ENCODE measurements around the gene FOSL1.

FOSL1 gene

DNA sequence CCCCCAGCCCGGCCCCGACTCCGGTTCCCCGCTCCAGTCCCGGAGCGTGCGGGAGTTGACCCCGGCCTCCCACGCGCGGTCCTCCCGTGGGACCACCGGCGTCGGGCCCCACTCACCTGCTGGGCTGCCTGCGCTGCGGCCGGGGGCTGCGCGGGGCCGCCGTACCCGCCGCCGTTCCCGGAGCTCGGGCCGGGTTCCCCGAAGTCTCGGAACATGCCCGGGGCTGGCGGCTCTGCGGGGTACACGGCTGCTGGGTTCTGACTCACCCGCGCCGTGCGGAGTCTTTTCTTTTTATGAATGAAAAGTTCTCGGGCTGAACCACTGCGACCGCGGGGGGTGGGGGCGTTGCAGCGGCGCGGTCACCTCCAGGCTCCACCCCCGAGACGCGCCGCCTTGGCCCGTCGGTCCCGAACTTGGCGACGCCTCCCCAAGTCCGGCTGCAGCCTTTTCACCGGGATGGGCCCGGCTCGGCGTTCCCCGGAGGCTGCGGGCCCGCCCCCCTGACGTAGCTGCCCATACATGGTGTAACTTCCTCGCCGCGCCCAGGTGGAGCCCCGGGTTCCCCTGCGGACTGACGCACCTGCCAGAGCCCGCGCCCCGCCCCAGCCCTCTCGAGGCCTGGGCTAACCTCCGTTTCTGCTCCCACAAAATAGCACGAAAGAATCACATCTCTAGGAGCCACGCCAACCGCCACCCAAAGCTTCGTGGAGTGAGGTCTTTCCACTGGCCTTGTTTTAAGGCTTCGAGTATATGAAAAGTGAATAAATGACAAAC is at the start of gene FOSL1:
TSS of gene FOSL1 (minus strand) at position 264 of the 774 bp plus-strand sequence. CDS start at position 215, 49 bp downstream.
- peak; percentile 87 for DNase-seq

DNA sequence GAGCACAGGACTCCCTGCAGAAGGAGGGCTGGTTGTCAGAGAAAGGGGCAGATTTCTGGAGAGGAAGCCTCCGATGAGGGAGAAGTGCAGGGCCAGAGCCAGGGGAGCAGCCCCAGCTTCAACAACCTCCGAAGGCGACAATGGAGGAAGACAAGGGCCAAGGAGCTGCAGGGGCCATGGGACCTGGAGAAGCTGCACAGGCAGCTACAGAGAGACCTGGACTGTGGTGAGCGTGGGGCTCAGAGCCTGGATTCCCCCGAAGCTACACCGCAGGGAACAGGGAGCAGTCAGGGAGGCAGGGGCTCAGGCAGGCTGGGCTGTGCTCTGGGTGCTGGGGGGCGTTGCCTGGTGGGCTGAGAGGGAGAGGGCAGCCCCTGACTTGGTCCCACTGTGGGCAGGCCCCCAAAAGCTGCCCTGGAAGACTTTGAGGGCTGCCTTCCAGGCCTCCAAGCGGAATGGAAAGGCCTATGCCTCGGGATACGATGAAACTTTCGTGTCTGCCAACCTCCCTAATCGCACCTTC is 47.5 kb upstream of the FOSL1 start:
- DNase-seq = no peak

DNA sequence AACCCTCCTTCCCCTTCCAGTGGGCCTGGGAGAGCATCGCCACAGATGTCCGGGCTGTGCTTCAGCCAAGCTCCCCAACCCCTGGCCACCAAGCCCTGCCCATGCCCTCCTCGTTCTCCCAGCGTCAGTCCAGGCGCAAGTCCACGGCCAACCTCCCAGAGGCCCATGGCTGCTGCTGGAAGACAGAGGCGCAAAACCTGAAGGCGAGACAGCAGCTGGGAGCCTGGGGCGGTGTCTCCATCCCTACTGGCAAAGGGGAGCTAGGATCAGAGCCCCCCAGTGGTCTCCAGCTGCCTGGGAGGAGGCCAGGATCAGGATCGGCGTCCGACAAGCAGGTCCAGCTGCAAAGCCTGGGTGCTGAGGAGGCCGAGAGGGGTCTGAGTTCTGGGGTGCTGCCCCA is 46.9 kb upstream of the FOSL1 start:
- DNase-seq = no peak

DNA sequence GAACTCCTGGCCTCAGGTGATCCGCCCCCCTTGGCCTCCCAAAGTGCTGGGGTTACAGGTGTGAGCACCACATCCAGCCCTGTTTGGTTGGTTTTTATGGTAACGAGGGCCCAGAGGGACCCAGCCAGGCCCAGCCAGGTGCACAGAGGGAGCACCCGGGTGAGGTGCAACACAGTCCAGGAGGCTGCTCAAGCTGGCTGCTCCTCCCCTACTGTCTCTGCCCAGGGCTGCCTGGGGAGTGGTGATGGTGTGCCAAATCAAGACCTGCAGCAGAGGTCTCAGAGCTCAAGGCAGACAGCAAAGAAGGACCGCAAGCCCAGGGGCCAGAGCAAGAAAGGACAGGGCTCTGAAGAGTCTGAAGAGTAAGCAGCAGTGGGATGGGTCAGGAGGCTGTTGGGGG is 46.5 kb upstream of the FOSL1 start:
- DNase-seq = no peak

DNA sequence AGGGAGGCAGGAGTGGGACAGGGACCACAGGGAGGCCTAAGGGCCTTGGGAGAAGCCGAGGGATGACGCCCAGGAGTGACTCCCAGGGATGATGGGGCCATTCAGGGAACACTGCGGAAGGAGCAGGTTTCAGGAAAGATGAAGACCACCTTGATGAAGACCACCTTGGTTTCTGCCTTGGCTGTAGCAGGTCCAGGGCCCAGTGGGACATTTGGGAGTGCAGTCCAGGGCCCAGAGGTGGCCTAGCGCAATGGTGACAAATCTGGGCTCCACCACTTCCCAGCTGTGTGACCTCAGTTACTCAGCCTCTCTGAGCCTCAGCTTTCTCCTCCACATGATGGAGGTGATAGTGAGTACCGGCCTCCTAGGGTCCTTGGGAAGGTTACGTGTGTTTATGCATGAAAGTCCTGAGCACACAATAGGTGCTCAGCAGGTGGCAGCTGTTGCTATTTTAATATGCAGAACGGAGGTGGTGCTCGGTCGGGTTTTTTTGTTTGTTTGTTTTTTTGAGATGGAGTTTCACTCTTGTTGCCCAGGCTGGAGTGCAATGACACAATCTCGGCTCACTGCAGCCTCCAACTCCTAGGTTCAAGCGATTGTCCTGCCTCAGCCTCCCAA is 45.9 kb upstream of the FOSL1 start:
- no peak for DNase-seq

DNA sequence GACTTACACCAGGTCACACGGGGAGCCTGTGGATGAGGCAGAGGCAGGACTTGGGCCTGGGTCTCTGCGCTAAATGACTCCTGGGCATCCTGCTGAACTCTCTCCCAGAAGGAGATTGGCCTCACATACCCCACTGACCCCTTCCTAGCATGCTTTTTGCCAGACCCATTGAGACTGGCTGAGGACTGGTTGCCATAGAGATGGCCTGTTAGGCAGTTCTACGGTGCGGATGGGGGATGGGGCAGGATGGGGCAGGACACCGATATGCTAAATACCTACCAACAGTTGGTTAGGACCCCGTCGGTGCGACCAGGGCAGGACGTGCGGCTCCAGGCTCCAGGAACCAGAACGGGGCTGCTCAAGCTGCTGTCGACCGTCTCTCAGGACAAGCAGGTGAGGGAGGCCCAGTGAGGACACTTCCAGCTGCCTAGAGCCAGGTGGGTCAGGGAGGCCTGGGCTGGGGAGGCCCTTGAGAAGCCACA is 45.3 kb upstream of the FOSL1 start, which contains the start of gene TSGA10IP:
TSS of gene TSGA10IP (plus strand) at position 51 of the 482 bp plus-strand sequence. CDS start at position 247, 196 bp downstream.
- DNase-seq = no peak

DNA sequence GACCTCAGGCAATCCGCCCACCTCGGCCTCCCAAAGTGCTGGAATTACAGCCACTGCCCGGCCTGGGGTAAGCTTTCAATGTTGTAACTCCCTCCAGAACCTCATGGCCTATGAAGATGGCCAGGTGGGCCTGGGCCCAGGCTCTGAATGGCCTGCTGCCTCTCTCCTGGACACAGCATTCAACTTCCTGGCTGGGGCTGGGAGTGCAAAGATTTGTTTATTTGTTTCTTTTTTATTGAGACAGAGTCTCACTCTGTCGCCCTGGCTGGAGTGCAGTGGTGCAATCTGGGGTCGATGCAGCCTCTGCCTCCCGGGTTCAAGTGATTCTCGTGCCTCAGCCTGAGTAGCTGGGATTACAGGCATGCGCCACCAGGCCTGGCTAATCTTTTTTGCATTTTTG is 44.6 kb upstream of the FOSL1 start:
- DNase-seq = no peak

DNA sequence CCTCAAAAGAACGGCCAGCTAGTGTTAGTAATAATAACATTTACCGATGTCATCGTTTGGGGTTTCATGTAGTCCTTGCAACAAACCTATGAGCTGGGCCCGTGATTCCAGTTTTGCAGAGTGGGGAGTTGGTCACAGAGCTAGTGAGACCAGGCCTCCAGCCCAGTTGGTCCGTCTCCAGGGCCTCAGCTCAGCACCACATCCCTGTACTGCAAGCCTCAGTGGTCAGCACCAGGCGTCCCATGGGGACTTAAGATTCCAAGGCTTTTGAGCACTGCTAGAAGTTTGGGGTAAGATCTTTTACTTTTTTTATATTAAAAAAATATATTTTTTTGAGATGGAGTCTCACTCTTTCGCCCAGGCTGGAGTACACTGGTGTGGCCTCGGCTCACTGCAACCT is 44.0 kb upstream of the FOSL1 start:
- DNase-seq = no peak

DNA sequence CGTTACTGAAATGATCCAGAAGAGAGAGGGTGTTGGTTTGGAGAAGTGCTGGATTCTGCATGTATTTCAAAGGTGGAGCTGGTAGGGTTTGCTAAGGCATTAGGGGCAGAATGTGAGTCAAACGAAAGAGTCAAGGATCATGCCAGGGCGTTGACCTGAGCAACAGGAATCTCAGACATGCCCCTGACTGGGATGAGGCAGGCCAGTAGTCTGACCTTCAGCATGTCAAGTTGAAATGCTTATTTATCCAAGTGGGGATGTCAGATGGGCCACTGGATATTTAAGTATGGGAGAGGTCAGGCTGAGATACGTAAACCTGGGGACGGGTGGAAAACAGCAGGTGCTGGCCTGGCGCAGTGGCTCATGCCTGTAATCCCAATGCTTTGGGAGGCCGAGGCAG is 42.3 kb upstream of the FOSL1 start:
- DNase-seq = no peak

DNA sequence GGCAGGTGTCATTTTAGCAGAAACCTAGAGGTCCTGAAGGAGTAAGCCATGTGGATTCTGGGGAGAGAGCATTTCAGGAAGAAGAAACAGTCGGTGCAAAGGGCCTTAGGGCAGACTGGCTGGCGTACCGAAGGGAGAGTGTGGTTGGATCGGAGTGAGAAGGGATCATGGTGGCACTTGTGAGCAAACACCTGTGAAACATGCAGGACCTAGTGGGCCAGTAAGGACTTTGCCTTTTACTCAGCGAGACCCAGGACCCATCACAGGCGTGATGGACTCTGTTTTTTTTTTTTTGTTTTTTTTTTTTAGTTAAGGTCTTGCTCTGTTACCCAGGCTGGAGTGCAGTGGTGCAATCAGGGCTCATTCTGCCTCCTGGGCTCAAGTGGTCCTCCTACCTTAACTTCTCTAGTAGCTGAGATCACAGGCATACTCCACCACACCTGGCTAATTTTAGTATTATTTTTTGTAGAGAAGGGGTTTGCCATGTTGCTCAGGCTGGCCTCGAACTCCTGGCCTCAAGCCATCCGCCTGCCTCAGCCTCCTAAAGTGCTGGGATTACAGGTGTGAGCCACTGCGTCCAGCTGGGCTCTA is 41.6 kb upstream of the FOSL1 start:
- DNase-seq = no peak

DNA sequence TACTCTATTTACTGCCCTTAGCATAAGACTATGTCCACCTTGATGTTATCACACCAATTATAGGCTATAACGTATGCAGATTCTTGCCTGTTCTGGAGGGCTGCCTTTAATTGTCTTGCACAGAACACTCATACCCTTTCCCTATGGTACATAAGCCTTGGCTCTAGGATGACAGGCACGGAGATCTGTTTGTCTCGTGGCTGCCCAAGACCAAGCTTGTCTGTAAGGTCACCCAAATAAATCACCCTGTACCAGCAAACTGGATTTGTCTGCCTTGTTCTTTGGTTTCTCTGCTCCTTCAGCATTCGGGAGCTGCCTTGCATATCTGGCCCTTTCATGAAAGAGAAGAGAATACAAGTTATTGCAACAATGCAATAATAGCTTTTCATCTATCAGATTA is 37.6 kb upstream of the FOSL1 start:
- DNase-seq = no peak

DNA sequence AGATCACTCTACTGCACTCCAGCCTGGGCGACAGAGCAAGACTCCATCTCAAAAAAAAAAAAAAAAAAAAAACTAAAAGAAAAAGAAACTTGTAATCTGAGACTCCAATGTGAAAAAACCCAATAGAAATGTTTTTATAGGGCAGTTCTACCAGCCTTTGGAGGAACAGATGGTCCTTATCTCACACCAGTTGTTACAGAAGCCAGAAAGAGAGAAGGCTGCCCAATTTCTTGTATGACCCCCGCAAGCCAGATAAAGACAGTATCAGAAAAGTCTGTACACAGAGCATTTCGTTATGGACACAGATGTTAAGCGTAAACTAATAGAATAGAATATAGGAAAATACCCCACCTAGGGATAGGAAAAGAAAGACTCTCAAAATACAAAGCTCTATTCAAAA is 33.8 kb upstream of the FOSL1 start:
- DNase-seq = no peak

DNA sequence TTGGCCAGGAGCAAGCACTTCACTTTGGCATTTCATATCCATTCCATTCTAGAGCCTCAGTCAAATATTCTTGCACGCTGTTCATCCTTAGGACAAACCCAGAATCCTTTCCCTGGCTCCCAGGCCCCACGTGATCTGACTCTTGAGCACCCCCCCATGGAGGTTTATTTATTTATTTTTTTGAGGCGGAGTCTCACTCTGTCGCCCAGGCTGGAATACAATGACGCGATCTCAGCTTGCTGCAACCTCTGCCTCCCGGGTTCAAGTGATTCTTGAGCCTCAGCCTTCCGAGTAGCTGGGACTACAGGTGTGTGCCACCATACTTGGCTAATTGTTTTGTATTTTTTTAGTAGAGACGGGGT is 32.4 kb upstream of the FOSL1 start:
- DNase-seq = no peak

DNA sequence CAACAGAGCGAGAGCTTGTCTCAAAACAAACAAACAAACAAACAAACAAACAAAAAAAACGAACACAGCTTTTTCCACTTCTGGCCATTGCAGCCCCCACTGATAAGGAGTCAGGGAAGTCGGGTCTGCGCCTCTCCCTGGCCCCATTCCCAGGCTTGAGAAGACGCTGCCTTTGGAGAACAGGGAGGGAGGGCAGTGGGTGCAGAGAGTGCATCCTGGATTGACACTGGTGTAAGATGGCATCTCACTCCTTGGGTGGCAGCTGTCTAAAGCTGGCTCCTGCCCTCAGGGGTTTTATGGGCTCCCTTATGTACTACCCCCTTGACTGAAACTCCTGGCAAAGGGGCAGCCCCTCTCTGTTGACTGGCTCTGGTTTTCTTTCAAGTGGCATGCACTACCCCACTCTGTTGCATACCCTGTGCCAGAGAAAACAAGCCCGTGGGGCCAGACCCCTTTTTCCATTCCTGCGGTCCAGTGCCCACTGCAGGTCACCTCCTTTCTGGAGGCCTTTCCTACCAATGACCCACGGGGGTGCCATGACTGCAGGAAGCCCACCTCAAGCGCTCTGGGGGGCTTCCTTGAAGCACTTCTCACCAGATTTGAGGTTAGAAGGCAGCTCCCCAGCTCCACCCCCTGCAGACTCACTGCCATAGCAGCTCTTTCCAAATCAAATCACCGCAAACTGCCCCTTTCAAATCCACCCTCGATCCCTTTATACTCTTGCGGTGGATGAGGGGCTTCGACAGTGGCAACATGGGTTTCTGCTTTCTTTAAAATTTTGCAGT is 31.8 kb upstream of the FOSL1 start:
- DNase-seq = no peak

DNA sequence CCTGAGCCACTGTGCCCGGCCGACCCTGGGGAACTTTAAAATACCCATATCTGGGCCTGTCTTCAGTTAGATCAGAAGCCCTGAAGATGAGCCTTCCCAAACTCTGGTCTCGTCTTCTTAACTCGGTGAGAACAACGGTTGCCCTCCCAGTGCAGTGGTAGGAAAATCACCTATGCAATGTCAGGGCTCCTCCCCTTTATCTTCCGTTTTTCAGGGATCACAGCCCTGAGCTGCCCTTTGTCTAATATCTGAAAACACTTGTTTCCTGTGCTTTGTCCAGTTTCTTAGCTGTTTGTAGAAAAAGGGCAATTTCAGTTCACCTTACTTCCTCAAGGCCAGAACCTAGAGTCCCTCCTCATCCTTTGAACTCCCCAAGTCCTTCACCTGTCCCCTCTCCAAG is 28.5 kb upstream of the FOSL1 start:
- no peak for DNase-seq

DNA sequence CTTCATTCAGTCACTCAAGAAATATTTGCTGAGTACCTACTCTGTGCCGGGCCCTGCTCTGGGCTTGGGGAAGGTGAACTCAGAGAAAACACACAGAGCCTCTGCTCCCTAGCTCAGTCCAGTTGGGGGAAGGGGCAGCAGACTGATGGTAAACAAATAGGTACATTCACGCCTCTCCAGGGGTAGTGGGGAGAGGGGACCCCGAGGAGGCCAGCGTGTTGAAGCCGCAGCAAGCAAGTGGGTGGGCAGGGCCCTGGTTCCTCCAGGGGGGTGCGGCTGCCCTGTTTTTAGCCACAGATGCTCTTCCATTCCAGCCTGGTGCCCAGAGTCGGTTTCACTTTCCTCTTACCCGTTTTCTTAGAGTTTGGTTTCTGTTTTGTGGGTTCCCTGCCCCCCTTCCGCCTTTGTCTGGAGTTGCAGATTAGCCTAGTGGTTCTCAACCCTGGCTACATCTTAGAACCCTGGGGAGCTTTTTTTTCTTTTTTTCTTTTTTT is 27.8 kb upstream of the FOSL1 start:
- no peak for DNase-seq

DNA sequence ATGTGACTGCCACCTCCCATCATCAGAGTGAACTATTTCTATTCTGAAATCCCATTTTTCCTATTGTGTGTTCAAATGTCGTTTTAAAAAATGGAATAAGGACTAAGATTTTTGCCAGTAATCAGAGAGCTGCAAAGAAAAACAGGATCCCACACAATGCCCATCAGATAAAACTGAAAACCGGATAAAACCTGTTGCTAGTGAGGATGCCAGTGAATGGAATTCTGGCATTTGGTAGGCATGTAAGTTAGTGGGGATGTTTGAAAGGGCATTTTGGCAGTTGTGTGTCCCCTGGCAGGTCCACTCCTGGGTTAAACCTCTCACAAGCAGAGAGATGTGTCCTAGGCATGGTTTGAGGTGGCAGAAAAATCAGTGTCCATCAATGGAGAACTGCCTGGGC is 25.2 kb upstream of the FOSL1 start:
- no peak for DNase-seq

DNA sequence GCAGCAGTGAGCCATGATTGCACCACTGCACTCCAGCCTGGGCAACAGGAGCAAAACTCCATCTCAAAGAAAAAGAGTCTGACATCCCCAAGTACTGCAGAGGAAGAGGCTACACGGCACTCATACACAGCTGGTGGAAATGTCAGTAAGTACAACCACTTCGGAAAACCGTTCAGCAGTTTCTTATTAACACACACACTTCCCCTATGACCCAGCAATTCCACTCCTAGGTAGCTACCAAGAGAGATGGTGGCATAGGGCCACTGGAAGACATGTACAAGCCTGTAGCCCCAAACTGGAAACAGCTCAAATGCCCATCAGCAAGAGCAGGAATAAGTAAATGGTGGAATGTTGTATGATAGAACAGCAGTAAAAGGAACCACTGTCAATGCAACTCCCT is 22.4 kb upstream of the FOSL1 start:
- no peak for DNase-seq

DNA sequence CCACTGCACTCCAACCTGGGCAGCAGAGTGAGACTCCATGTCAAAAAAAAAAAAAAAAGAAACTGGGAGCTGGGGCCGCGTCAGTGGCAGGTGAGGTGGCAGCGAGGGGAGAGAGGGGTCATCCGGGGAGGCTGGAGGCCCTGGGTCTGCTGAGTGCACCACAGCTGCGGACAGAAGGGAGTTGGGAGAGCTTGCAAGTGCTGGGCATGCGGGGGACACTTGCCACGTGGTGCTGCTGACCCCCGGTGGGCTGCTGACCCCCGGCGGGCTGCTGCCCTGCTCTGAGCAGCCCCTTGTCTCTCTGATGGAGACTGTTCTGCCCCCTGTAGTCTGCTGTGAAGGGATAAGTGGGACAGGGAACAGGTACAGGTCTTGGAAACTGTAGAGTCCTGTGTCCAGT is 21.7 kb upstream of the FOSL1 start:
- no peak for DNase-seq

DNA sequence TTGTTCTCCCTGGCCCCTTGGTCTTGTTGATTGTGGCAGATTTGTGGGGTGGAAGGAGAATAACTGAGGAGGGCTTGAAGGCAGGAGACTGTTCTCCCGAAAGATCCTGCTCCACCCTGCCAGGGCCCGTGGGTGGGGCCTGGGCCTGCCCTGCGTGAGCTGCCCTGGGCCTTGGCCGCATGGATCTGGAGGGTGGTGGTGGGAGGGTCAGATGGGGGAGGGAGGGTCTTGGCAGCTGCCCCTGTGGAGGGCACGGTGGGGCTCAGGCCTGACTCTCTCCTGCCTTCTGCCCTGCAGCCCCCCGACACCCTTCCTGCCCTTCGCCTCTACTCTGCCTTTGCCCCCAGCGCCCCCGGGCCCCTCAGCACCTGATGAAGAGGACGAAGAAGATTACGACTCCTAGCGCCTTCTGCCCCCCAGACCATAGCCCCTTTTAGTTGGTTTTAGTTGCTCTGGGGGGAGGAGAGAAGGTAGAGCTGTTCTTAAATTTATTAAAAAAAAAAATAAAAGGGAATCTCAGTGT is 20.9 kb upstream of the FOSL1 start:
- DNase-seq = no peak

DNA sequence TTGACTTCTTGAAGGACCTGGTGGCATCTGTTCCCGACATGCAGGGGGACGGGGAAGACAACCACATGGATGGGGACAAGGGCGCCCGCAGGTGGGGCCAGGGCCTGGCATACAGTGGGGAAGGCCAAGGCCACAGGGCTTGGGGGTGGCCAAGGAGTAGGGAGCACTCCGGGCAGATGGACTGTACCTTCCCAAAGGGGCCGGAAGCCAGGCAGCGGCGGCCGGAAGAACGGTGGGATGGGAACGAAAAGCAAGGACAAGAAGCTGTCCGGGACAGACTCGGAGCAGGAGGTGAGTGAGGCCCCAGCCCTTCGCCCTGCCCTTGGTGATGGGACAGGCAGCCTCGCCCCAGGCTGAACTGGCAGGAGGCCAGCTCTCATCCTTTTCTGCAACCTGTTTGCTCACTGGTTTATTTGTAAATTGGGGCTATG is 20.2 kb upstream of the FOSL1 start:
- DNase-seq = no peak

DNA sequence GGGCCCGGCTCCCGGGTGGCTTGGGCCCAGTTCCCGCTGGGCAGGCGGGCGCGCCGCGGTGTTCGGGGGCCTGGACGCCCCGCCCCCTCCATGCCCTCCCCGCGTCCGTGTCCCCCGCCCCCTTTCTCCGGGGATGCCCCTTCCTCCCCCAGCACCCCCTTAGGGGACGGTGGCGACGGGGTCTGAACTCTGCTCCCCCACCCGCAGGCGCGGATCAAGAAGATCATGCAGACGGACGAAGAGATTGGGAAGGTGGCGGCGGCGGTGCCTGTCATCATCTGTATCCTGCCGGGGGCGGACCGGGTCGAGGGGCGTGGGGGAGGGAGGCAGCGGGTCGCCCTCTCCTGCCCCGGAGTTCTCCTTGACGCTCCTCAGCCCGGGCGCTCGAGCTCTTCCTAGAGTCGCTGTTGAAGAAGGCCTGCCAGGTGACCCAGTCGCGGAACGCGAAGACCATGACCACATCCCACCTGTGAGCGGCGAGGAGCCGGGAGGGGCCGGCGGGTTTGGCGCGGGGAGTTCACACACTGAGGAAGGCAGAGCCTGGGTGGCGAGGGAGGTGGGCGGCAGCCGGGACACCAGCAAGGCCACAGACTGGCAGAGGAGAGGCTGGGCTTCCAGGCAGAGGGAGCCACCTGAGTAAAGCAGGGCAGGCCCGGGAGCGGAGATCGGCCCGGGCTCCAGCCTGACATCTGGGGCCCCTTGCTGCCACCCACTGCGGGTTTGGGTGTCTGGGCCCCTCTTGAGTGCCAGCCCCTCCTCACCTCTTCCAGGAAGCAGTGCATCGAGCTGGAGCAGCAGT is 19.6 kb upstream of the FOSL1 start:
- peak; percentile 12 for DNase-seq

Measured in NCI-H774 (cell line).